ENCODE results near the gene C10orf67. TPM values are rescaled to one million over a fixed set of nuclear protein-coding genes. Genes with fewer than 3 reads are reported as not detected.

Gene C10orf67
- total and polyA plus RNA-seq, 9 of the 15 experiments (the other 6 are each of a cell fraction or from before 2014, with no cell fraction given), result not detected

GRCh38 chr10:23217471-23217870, 127.1 kb downstream of the C10orf67 start (continued):
- TF ChIP-seq HMGN3 (IDR thresholded peaks at IDR 0.05; ENCODE audit: borderline replicate concordance, extremely low read depth, insufficient read length, low read depth, low read length), result no peak
- TF ChIP-seq L3MBTL2 (IDR thresholded peaks at IDR 0.05), result no peak
- no peak for TF ChIP-seq SRSF3 (IDR thresholded peaks at IDR 0.05; ENCODE audit: insufficient read depth, low read length)
- TF ChIP-seq ARID3A (IDR thresholded peaks at IDR 0.05; ENCODE audit: borderline replicate concordance, low read depth, low read length), result no peak
- TF ChIP-seq STAT5B (CRISPR knock-in tag; IDR thresholded peaks at IDR 0.05), result no peak
- TF ChIP-seq ZNF668 (CRISPR knock-in tag; IDR thresholded peaks at IDR 0.05), result no peak
- TF ChIP-seq EZH2 (IDR thresholded peaks at IDR 0.05; ENCODE audit: borderline replicate concordance, low read depth, low read length), result no peak
- TF ChIP-seq CHAMP1 (IDR thresholded peaks at IDR 0.05), result no peak

Measured in K562 (cell line).